Measurements from ENCODE around the gene KRT17. TPM values are rescaled to one million over a fixed set of nuclear protein-coding genes. Genes with fewer than 3 reads are reported as not detected.

The KRT17 gene
- total RNA-seq, 1 experiment from 2014 or later, result 29.0 TPM

GRCh38 chr17:41638941-41639340 lies 14.6 kb upstream of the KRT17 start:
- Histone ChIP-seq H3K36me3 (ENCODE audit: low read depth) (no peaks in the 10 kb centered on the region), H3K4me2 (no peak overlapping the region), H2AFZ (no peak overlapping the region), H3K9me2 (ENCODE audit: insufficient read depth) (no peaks in the 10 kb centered on the region), H3K27ac (no peak overlapping the region), H3K4me1 (replicated peaks; ENCODE audit: insufficient read depth) (no peaks in the 10 kb centered on the region), H3K4me3 (no peak overlapping the region), H3K79me2 (ENCODE audit: low read depth) (no peaks in the 10 kb centered on the region), H3K27me3 (ENCODE audit: insufficient read depth, low read depth) (no peaks in the 10 kb centered on the region), H3F3A (ENCODE audit: insufficient read depth, low read depth) (no peaks in the 10 kb centered on the region; the same call in 1 of the 2 replicates), H4K20me1 (ENCODE audit: insufficient read depth) (no peaks in the 10 kb centered on the region), H3K9me3 (ENCODE audit: insufficient read depth, low read depth) (no peaks in the 10 kb centered on the region)
- BruUV-seq (replicated peaks), result no TSS peak
- intact Hi-C loops (cut with micrococcal nuclease; ENCODE audit: unreplicated experiment), result no loop called here
- POLR2A ChIA-PET (ENCODE audit: unreplicated experiment), result no interaction called here
- CTCF ChIA-PET, result no interaction called here
- TF ChIP-seq CTCF (conservative IDR thresholded peaks at IDR 0.05) (no peak), EZH2 (IDR thresholded peaks at IDR 0.05; ENCODE audit: low read depth) (no peak)
- no peak for DNase-seq

DNA sequence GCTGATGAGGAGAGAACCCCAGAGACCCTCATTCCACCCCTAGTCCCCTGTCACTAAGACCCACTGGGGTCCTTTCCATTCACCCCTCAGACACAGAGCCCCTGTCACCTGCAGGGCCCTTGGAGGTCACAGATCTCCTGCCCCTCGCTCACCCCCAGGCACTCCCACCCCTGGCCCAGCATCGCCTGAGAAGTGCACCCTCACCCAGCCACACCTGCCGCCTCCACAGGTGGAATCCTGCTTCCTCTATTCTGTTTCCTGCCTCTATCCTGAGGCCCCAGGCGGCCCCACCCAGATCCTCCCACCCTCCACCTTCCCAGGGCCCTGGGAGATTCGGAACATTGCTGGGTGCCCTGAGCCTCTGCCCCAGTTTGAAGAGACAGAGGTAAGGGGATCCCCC lies 13.8 kb upstream of the KRT17 start:
- no peaks in the 10 kb centered on the region for H3K9me3 ChIP-seq (ENCODE audit: insufficient read depth, low read depth)
- H3K9me2 ChIP-seq (ENCODE audit: insufficient read depth), result no peaks in the 10 kb centered on the region
- no peaks in the 10 kb centered on the region for H3K4me1 ChIP-seq (replicated peaks; ENCODE audit: insufficient read depth)
- H2AFZ ChIP-seq, result no peak overlapping the region
- H3K4me2 ChIP-seq, result no peak overlapping the region
- TF ChIP-seq EZH2 (IDR thresholded peaks at IDR 0.05; ENCODE audit: low read depth), result no peak
- no peak for TF ChIP-seq CTCF (conservative IDR thresholded peaks at IDR 0.05)
- DNase-seq, result no peak
- H3K27me3 ChIP-seq (ENCODE audit: insufficient read depth, low read depth), result no peaks in the 10 kb centered on the region
- no peaks in the 10 kb centered on the region for H4K20me1 ChIP-seq (ENCODE audit: insufficient read depth)
- intact Hi-C loops (cut with micrococcal nuclease; ENCODE audit: unreplicated experiment), result no loop called here
- H3K36me3 ChIP-seq (ENCODE audit: low read depth), result no peaks in the 10 kb centered on the region
- ChIA-PET POLR2A (ENCODE audit: unreplicated experiment) (no interaction called here), CTCF (no interaction called here)
- H3K79me2 ChIP-seq (ENCODE audit: low read depth), result no peaks in the 10 kb centered on the region
- peaks cover 4% of the 10 kb centered on the region; the same call in 1 of the 2 replicates for H3F3A ChIP-seq (ENCODE audit: insufficient read depth, low read depth)
- H3K27ac ChIP-seq, result no peak overlapping the region
- BruUV-seq (replicated peaks), result no TSS peak
- H3K4me3 ChIP-seq, result no peak overlapping the region

- no peak overlapping the region for H2AFZ ChIP-seq
- no peaks in the 10 kb centered on the region for H4K20me1 ChIP-seq (ENCODE audit: insufficient read depth)
- no TSS peak for BruUV-seq (replicated peaks)
- no peak for TF ChIP-seq CTCF (conservative IDR thresholded peaks at IDR 0.05)
- TF ChIP-seq EZH2 (IDR thresholded peaks at IDR 0.05; ENCODE audit: low read depth), result no peak
- no peak overlapping the region for H3K27ac ChIP-seq
- no peaks in the 10 kb centered on the region for H3K9me2 ChIP-seq (ENCODE audit: insufficient read depth)
- H3K4me2 ChIP-seq, result no peak overlapping the region
- no peak overlapping the region for H3K4me3 ChIP-seq
- H3K36me3 ChIP-seq (ENCODE audit: low read depth), result no peaks in the 10 kb centered on the region
- CTCF ChIA-PET, result no interaction called here
- POLR2A ChIA-PET (ENCODE audit: unreplicated experiment), result no interaction called here
- DNase-seq, result no peak
- intact Hi-C loops (cut with micrococcal nuclease; ENCODE audit: unreplicated experiment), result no loop called here
- no peaks in the 10 kb centered on the region for H3K9me3 ChIP-seq (ENCODE audit: insufficient read depth, low read depth)
- no peaks in the 10 kb centered on the region for H3K79me2 ChIP-seq (ENCODE audit: low read depth)
- peaks cover 10% of the 10 kb centered on the region; the same call in 1 of the 2 replicates for H3F3A ChIP-seq (ENCODE audit: insufficient read depth, low read depth)
- H3K27me3 ChIP-seq (ENCODE audit: insufficient read depth, low read depth), result no peaks in the 10 kb centered on the region
- no peaks in the 10 kb centered on the region for H3K4me1 ChIP-seq (replicated peaks; ENCODE audit: insufficient read depth)
These were observed 12.3 kb upstream of the KRT17 start for GRCh38 chr17:41636652-41637051.

Measured in PC-9 (cell line).